Activated CD4-positive, alpha-beta T cell treated with anti-CD3 and anti-CD28 coated beads, Interleukin-2, amount 50 U/mL, for 16 hours (primary cell): ENCODE results near the gene G3BP2.

Experiments used
- DNase-seq: peaks from one replicate; pipeline ENCODE4 v3.0.0-alpha.2; 2020

The G3BP2 gene

DNA sequence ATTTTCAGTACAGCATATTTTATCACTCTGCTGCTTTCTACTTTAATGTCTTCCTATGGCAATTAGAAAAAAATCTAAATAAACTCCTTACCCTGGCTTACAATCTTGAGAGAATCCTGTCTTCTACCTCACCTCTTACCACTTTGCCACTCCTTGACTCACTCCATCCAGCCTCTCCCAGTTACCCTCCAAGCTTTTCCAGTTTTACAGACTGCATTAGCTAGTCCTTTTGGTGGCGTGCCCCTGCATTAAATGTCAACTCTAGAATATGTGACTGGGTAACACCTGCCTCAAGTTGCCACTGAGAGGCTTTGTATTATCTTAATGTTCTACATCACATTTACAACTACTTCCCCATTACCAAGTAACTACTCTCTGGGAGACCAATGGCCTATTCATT, 35.4 kb downstream of the G3BP2 start:
- no peak for DNase-seq

- no peak for DNase-seq
These were observed 36.0 kb downstream of the G3BP2 start for GRCh38 chr4:75637176-75637575.

DNA sequence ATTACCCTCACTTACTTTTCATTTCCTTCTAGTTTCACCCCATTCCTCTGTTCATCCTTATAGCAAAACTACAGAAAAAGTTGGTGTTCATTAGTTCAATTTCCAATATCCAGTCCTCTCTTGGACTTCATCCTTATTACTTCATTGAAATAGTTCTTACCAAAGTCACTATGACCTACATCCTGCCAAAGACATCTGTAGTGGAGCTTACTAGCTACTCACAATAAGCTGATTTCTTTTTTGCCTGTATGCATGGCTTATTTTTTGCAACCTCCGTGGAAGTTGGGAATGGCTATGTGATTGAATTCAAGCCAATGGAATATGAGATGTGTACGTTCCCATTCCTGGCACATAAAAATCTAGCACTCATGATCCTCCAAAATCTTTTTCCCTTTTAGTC, 38.3 kb downstream of the G3BP2 start:
- DNase-seq: no peak

DNA sequence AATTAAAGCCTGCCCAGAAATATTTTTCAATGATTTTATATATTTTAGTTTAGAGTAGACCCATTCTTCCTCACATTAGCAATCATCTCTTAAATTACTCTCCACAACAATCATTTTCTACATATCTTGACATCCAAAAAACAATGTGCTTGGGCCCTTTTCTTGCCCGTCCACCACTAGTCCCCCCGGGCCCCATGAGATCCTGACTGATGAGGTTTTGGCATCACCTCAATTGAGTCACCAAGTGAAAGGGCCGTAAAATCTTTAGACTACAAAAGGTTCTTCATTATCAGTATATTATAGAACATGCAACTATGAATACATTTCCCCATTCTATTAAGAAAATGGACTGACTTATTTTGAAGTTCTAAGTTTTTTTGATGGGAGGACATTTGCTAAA, 38.9 kb downstream of the G3BP2 start:
- no peak for DNase-seq

DNA sequence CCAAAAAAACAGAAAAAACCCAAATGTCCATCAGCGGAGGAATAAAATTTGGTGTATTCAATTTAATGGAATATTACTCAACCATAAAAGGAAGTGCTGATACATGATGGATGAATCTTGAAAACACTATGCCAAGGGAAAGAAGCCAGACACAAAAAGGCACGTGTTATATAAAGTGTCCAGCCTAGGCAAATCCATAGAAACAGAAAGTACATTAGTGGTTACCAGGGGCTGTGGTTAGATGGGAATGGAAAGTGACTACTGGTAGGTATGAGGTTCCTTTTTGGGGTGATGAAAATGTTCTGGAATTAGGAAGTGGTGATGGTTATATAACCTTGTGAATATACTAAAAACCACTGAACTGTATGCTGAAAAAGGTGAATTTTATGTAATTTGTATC, 39.4 kb downstream of the G3BP2 start:
- DNase-seq: no peak

- DNase-seq: no peak
These were observed 42.3 kb downstream of the G3BP2 start for GRCh38 chr4:75630937-75631329.

DNA sequence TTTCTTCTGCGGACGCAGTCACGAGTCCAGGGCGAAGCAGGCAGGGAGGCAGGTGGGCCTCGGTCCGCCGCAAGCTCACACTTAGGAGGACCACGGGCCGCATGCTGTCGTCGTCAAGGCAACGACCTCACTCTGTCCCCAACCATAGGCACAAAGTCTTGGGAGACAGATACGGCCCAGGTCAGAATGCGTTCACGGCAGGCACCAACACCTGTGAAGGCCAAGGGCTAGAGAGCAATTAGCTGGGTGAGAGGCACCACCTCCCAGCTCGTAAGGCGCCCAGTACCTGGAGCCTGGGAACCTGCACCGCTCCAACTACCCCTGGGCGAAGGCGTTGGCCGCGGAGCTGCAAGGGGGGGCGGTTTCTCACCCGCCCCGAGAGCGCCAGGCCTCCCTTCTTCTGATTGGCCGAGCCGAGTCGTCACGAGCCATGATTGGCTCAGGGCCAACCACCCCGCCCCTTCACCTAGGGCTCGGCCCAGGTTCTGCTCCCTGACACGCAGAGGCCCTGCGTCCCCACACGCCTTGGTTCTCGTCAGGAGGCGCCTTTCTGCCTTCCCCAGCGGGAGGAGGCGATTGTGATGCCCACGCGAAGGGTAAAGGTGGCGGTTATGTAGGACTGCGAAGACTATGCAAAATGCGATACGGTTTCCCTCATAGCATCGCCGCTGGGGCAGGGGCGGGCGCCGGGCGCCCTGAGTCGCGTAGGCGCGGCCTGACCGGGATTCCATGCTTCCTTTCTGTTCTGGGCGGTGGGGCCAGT, 42.9 kb downstream of the G3BP2 start, which contains the start of gene CDKL2:
CDKL2 (minus strand) TSS at position 355 of the 763 bp plus-strand sequence. CDS start 4,540 bp downstream, outside the sequence.
- DNase-seq: peak; percentile 91

- DNase-seq: no peak
These were observed 44.0 kb downstream of the G3BP2 start for GRCh38 chr4:75629239-75629638.

GRCh38 chr4:75623026-75623425, 50.2 kb downstream of the G3BP2 start:
- DNase-seq: no peak

GRCh38 chr4:75621715-75622114, 51.5 kb downstream of the G3BP2 start:
- DNase-seq: no peak

DNA sequence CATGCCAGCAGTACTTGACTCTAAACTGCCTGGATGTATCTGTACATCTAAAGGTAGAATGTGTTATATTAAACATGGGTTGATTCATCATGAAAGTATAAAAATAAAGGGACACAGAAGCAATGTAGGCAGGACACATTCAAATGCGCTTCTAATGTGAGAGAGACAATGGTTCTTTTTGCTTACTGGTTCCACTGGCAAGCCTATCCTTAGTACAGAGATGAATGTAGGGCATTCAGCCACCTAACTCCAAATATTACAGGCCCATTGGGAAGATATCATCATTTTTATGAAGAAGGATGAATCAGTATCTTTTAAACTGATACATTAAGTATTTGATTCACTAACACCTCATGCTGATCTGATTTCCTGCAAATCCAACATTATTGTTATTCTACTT, 60.9 kb downstream of the G3BP2 start:
- no peak for DNase-seq

GRCh38 chr4:75605928-75606327, 67.3 kb downstream of the G3BP2 start:
- no peak for DNase-seq

DNA sequence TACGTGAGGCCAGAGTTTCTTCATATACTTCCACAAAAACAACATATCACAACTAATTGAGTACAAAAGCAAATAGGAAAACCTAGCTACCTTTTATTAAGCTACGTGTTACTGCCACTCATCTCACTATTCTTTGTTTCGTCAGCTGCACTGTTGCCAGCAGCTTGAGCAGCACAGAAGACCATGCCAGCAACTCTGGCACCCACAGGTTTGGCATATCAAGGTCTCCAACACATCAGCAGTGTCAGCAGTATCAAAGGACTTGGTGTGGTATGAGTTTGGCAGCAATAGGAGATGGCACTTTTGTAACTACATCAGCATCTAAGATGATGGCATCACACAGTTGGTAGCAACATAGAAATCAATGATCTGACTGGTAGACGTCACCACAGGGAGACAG, 73.6 kb downstream of the G3BP2 start:
- no peak for DNase-seq

GRCh38 chr4:75598390-75598789, 74.8 kb downstream of the G3BP2 start:
- peak; percentile 47 for DNase-seq

DNA sequence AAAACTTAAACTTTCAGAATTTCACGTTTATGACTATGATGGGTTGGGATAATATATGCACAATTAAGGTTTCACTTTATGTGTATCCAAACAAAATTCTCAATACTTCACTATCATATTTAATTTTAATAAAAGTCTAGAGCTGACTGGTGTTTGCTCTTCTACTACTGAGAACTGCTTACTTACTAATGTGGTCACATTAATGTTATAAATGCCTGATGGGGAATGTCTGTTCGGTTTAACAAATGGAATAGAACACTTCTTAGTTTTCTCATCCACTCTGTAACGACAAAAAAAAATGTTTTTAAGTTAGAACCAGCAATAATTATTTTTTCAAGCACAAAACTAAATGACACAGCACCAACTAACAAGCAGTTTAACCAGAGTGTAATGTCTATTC, 77.2 kb downstream of the G3BP2 start:
- DNase-seq: no peak

DNA sequence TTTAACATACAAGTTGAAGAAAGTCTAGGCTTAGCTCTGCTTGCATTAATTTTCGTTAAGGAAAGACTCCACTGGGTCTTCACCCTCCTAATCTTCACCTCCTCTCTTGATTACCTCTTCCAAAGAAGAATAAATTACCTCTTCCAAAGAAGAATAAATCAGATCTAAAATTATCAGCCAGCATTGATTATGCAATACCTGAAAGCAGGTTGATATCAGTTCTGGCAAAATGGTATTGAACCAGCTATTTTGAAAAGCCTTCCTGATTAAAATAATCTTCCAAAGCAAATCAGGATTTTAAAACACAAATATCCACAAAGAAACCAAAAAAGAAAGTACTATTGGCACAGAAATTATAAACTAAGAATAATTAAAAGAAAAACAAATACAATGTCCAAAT, 79.8 kb downstream of the G3BP2 start:
- DNase-seq: no peak
